Liver (tissue), 9 donors: Measurements from ENCODE around the gene DNAAF8. TPM values are rescaled to one million over a fixed set of nuclear protein-coding genes. Genes with fewer than 3 reads are reported as not detected.

Experiments
- DNase-seq: peaks from one replicate; pipeline ENCODE4 v3.0.0-alpha.2; 2017; ENCODE audit warnings: low spot score
- H3K27ac ChIP-seq, 2 donors: one replicate each; pipeline ENCODE4 v1.7.0; 2013; ENCODE audit warnings: inconsistent platforms in 2 of 2, low read length in 2 of 2, control low read depth in 1 of 2, low read depth in 1 of 2, mild to moderate bottlenecking in 1 of 2
- H3K27me3 ChIP-seq, 4 donors: one replicate each; pipeline versions ENCODE4 v1.6.1 to v1.7.0; 2013; ENCODE audit warnings: low read length in 3 of 4, inconsistent platforms in 1 of 4, mild to moderate bottlenecking in 1 of 4, moderate library complexity in 1 of 4; ENCODE audit not compliant: control insufficient read depth in 4 of 4, insufficient read depth in 4 of 4
- H3K36me3 ChIP-seq, 4 donors: one replicate each; pipeline versions ENCODE4 v1.6.1 to v1.7.0; 2013; ENCODE audit warnings: low read length in 3 of 4, mild to moderate bottlenecking in 3 of 4, low read depth in 1 of 4, moderate library complexity in 1 of 4; ENCODE audit not compliant: control insufficient read depth in 4 of 4, insufficient read depth in 3 of 4
- H3K4me1 ChIP-seq, 4 donors: one replicate each; pipeline versions ENCODE4 v1.6.1 to v1.7.0; 2013; ENCODE audit warnings: low read length in 3 of 4, mild to moderate bottlenecking in 3 of 4, moderate library complexity in 1 of 4; ENCODE audit not compliant: control insufficient read depth in 4 of 4, insufficient read depth in 4 of 4
- H3K4me3 ChIP-seq, 3 donors: one replicate each; pipeline versions ENCODE4 v1.6.1 to v1.7.0; 2013; ENCODE audit warnings: low read length in 3 of 3, control low read depth in 1 of 3, low read depth in 1 of 3, mild to moderate bottlenecking in 1 of 3
- H3K9ac ChIP-seq, 2 donors: one replicate each; pipeline ENCODE4 v1.7.0; 2013; ENCODE audit warnings: low read length in 2 of 2, mild to moderate bottlenecking in 2 of 2, moderate library complexity in 2 of 2, control low read depth in 1 of 2, low read depth in 1 of 2
- H3K9me3 ChIP-seq, 4 donors: one replicate each; pipeline versions ENCODE4 v1.6.1 to v1.7.0; 2013; ENCODE audit warnings: low read length in 3 of 4; ENCODE audit not compliant: control insufficient read depth in 4 of 4
- ATF3 ChIP-seq: IDR thresholded peaks from 2 replicates; pipeline ENCODE4 v1.6.1; 2016; ENCODE audit warnings: antibody characterized with exemption
- FOXA1 ChIP-seq: IDR thresholded peaks from 2 replicates; pipeline ENCODE4 v1.6.1; 2016; ENCODE audit warnings: antibody characterized with exemption
- FOXA2 ChIP-seq: IDR thresholded peaks from 2 replicates; pipeline ENCODE4 v1.6.1; 2016; ENCODE audit warnings: antibody characterized with exemption
- GABPA ChIP-seq, 2 donors: IDR thresholded peaks in 1 of 2; conservative IDR thresholded peaks in 1 of 2; 2 replicates each; pipeline ENCODE4 v1.6.1; 2016; ENCODE audit warnings: antibody characterized with exemption in 2 of 2, mild to moderate bottlenecking in 1 of 2, moderate library complexity in 1 of 2
- HNF4A ChIP-seq, 2 donors: conservative IDR thresholded peaks; 2 replicates each; pipeline ENCODE4 v1.6.1; 2016; ENCODE audit warnings: antibody characterized with exemption in 2 of 2, mild to moderate bottlenecking in 2 of 2
- HNF4G ChIP-seq: IDR thresholded peaks from 2 replicates; pipeline ENCODE4 v1.6.1; 2016; ENCODE audit warnings: antibody characterized with exemption
- NR2F2 ChIP-seq: IDR thresholded peaks from 2 replicates; pipeline ENCODE4 v1.6.1; 2016; ENCODE audit warnings: antibody characterized with exemption
- RAD21 ChIP-seq, 2 donors: IDR thresholded peaks; 2 replicates each; pipeline ENCODE4 v1.6.1; 2016; ENCODE audit warnings: antibody characterized with exemption in 2 of 2, mild to moderate bottlenecking in 2 of 2
- REST ChIP-seq: IDR thresholded peaks from 2 replicates; pipeline ENCODE4 v1.6.1; 2016; ENCODE audit warnings: antibody characterized with exemption, mild to moderate bottlenecking
- RXRA ChIP-seq, 2 donors: IDR thresholded peaks; 2 replicates each; pipeline ENCODE4 v1.6.1; 2017 to 2018; ENCODE audit warnings: antibody characterized with exemption in 2 of 2, mild to moderate bottlenecking in 1 of 2
- SP1 ChIP-seq: IDR thresholded peaks from 2 replicates; pipeline ENCODE4 v1.6.1; 2018; ENCODE audit warnings: antibody characterized with exemption, mild to moderate bottlenecking
- TAF1 ChIP-seq: conservative IDR thresholded peaks from 2 replicates; pipeline ENCODE4 v1.6.1; 2016; ENCODE audit warnings: antibody characterized with exemption, mild to moderate bottlenecking
- YY1 ChIP-seq: IDR thresholded peaks from 2 replicates; pipeline ENCODE4 v1.6.1; 2016; ENCODE audit warnings: antibody characterized with exemption, mild to moderate bottlenecking
- ZBTB33 ChIP-seq: IDR thresholded peaks from 2 replicates; pipeline ENCODE4 v1.6.1; 2016; ENCODE audit warnings: antibody characterized with exemption
- WGBS: extraction: QIAGEN DNeasy Blood & Tissue Kit; methylation state at CpG from one replicate; pipeline ENCODE4 v1.1.7; 2013; 5-methylcytosine and 5-hydroxymethylcytosine counted together
- polyA plus RNA-seq, 2 donors: library from polyadenylated mRNA; stranded (reverse) in 1 of 2; unstranded in 1 of 2; fragments of 200-250 nt in 1 of 2; fragments of >200 nt in 1 of 2; fragmentation: Nextera tagmentation in 1 of 2; extraction: Ambion mirVana in 1 of 2; gene quantifications; one replicate each; pipeline versions ENCODE4 v1.2.1 to v1.2.3, GENCODE V29; 2013 to 2015
- total RNA-seq, 2 donors: library from RNA; depleted of rRNA; stranded (reverse); fragments of >200 nt; gene quantifications; one replicate each; pipeline ENCODE4 v1.2.3, GENCODE V29; 2014
- TF ChIP-seq, protein P1 (sequence below): fragments of 150-350 bp; IDR thresholded peaks from 2 replicates; pipeline ENCODE4 v1.5.1; 2017; ENCODE audit warnings: improper control_type of control experiment, low read depth, low read length; ENCODE audit not compliant: missing input control
- TF ChIP-seq, protein P2 (sequence below): IDR thresholded peaks from 2 replicates; pipeline ENCODE4 v1.6.1; 2016; ENCODE audit warnings: antibody characterized with exemption
- donor health status: healthy.
- donor health status: healthy.
- donor health status: healthy.
- donor health status: healthy.
- donor health status: healthy.

Gene DNAAF8
- total and polyA plus RNA-seq, 4 donors: 0.33 to 0.75 (median 0.56) TPM

DNA sequence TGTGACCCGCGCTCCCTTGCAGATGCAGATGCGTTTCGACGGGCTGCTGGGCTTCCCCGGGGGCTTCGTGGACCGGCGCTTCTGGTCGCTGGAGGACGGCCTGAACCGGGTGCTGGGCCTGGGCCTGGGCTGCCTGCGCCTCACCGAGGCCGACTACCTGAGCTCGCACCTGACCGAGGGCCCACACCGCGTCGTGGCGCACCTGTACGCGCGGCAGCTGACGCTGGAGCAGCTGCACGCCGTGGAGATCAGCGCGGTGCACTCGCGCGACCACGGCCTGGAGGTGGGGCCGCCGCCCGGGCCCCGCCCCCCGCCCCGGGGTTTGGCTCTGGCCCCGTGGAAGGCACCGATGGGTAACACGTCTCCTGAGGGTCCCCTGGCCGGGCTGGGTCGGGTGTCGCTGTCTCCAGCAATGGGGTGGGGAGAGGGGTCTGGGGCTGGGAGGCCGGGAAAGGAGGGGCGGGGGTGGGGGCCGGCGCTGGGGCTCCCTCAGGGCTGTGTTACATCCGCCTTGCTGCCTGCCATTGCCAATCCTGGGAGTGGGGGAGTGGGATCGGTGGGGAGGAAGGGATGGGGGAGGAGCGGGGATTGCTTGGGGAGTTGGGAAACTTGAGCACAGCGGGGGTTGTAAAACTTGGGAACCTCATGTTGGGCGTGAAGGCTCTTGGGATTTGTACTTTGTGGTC lies 40.2 kb upstream of the DNAAF8 start:
- Histone ChIP-seq H3K27ac (peak overlapping the region; percentile 77 to 85), H3K27me3 (no peaks in the 10 kb centered on the region), H3K4me3 (peak overlapping the region; percentile 80 to 94 (median 94)), H3K4me1 (peaks cover 10 to 51% (median 34%) of the 10 kb centered on the region in 4 donors), H3K9ac (peak overlapping the region in 1 of 2 donors; percentile 32), H3K9me3 (no peaks in the 10 kb centered on the region), H3K36me3 (peaks cover 7 to 32% (median 8%) of the 10 kb centered on the region in 4 donors)
- TF ChIP-seq SP1 (no peak), HNF4G (no peak), HNF4A (conservative IDR thresholded peaks at IDR 0.05) (no peak), FOXA2 (no peak), RXRA (IDR thresholded peaks at IDR 0.05) (no peak), ZBTB33 (no peak), NR2F2 (no peak)
- TF ChIP-seq, protein P1, sequence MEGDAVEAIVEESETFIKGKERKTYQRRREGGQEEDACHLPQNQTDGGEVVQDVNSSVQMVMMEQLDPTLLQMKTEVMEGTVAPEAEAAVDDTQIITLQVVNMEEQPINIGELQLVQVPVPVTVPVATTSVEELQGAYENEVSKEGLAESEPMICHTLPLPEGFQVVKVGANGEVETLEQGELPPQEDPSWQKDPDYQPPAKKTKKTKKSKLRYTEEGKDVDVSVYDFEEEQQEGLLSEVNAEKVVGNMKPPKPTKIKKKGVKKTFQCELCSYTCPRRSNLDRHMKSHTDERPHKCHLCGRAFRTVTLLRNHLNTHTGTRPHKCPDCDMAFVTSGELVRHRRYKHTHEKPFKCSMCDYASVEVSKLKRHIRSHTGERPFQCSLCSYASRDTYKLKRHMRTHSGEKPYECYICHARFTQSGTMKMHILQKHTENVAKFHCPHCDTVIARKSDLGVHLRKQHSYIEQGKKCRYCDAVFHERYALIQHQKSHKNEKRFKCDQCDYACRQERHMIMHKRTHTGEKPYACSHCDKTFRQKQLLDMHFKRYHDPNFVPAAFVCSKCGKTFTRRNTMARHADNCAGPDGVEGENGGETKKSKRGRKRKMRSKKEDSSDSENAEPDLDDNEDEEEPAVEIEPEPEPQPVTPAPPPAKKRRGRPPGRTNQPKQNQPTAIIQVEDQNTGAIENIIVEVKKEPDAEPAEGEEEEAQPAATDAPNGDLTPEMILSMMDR: no peak
- TF ChIP-seq, protein P2, sequence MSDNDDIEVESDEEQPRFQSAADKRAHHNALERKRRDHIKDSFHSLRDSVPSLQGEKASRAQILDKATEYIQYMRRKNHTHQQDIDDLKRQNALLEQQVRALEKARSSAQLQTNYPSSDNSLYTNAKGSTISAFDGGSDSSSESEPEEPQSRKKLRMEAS: no peak
- WGBS: 3% methylated on average over 54 of the region's 54 CpGs
- no peak for DNase-seq

DNA sequence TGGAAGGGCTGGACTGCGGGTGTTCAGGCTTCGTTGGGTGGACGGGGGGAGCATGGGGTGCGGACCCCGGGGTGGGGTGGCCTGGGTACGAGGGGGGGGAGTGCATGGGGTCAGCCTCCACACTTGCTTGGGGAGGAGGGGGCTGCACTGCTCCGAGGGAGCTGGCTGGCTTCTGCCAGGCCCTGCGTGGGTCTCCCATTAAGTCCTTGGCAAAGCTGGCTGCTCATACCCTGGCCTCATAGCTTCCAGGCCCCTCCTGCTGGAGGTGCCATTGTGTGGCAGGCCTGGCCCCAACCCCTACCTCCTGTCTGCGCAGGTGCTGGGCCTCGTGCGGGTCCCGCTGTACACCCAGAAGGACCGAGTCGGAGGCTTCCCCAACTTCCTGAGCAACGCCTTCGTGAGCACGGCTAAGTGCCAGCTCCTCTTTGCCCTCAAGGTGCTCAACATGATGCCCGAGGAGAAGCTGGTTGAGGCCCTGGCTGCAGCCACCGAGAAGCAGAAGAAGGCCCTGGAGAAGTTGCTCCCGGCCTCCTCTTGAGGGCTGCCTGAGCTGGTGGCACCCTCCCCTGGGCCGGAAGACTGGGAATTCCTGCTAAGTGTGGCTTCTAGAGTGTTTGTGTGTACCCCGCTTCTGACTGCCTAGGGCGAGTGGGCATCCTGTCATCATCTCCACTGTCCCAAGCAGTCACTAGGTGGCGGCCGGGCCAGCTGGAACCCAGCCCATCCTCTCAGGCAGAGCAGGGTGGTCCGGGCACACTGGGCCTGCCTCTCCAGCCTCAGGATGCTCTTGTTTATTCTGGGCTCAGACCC lies 39.5 kb upstream of the DNAAF8 start:
- Histone ChIP-seq H3K27ac (peak overlapping the region in 1 of 2 donors; percentile 24), H3K27me3 (no peaks in the 10 kb centered on the region), H3K36me3 (peaks cover 7 to 38% (median 11%) of the 10 kb centered on the region in 4 donors), H3K9ac (no peak overlapping the region), H3K4me3 (peak overlapping the region in 1 of 3 donors; percentile 94), H3K4me1 (peaks cover 6 to 44% (median 30%) of the 10 kb centered on the region in 4 donors), H3K9me3 (no peaks in the 10 kb centered on the region)
- WGBS: 67% methylated on average over 26 of the region's 26 CpGs
- DNase-seq: no peak
- TF ChIP-seq HNF4A (conservative IDR thresholded peaks at IDR 0.05) (no peak), TAF1 (no peak), ATF3 (no peak), FOXA2 (no peak), ZBTB33 (no peak), YY1 (no peak), RAD21 (IDR thresholded peaks at IDR 0.05) (no peak), HNF4G (no peak), REST (no peak), GABPA (IDR thresholded peaks at IDR 0.05 in 1 of 2, conservative IDR thresholded peaks at IDR 0.05 in 1 of 2) (no peak), FOXA1 (no peak)
- TF ChIP-seq, protein P2: no peak
- TF ChIP-seq, protein P1: no peak
